DMS79 treated with DMSO at 0.1 percent for 48 hours (cell line): Measurements from ENCODE around the gene CTNNB1.

Experiments
- DNase-seq: peaks from one replicate; lab custom pipeline; 2025; lab: John Stamatoyannopoulos, UW

The CTNNB1 gene

GRCh38 chr3:41219424-41219823 is 20.1 kb downstream of the CTNNB1 start:
- no peak for DNase-seq

DNA sequence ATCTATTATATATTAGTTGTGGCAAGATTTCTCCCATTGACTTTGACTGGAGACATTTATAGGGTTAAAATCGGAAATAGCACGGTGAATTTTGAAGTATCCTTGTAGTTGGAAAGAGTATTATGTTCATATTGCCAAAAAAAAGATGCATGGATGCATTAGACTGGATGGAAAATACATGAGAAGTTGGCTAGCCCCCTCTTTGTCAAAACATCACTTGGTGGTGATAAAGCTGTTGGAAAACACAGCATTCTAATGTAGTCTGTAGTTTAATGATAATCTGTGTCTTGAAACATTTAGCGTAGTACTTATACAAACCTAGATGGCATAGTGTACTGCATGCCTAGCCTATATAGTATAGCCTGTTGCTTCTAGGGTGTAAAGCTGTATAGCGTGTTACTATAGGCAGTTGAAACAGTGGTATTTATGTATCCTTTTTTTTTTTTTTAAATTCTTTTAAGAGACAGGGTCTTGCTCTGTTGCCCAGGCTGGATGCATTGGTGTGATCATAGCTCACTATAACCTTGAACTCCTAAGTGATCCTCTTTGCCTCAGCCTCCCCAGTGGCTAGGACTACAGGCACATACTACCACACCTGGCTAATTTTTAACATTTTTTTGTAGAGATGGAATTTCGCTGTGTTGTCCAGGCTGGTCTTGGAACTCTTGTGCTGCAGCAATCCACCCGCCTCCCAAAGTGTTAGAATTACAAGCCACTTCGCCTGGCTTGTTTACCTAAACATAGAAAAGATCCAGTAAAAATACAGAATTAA is 21.8 kb downstream of the CTNNB1 start:
- no peak for DNase-seq

DNA sequence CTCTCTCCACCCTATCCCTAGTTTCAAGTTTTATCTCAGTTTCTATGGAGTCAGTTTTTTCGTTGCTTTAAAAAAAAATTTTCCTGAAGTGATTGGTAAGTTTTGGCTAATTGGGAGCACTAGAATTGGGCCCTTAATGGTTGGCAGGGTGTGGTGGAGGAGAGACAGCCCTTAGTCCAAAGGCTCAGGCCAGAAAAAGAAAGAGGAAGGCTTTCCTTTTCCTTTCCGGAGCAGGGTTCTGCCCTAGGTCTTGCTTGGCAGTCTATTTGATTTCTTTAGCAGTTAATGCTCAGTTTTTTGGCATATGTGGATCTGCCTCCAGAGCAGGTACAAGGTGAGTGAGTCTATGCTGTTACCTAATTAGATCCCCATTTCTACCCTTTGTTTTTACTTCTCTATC is 22.7 kb downstream of the CTNNB1 start:
- DNase-seq = no peak

DNA sequence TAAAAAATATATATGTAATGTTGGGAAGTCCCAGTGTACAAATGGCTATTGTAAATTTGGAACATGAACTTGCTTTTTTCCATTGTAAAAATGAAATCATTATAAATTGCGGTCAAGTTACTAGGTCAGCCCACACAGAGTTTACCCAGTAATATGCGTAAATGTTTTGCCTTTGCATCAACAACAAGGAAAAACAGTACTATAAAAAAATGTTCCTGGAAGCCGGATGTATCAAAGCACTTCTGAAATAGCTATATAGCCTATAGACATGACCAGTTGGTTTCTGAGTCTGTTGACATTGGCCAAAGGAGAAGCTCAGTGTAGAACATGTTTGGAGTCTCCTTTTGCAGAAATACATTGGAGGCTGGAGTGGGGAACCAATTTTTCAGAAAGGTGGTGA is 23.2 kb downstream of the CTNNB1 start:
- DNase-seq = no peak

DNA sequence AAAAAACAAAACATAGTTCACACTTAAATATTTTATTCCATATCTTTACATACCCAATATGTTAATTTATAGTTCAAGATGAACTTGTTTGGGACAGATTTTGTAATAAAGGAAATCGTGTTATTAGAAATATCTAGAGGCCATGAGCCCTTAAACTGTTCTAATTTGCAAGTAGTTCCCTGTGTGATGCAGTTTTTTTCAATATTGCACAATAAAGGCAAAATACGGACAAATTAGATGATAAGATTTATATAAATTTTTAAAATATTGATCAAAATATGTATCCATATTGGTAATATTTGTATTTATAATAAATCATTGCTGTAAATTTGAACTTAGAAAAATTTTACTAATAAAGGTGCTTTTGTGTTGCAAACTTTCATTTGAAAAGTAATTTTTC is 23.8 kb downstream of the CTNNB1 start:
- no peak for DNase-seq

- no peak for DNase-seq
These were observed 24.4 kb downstream of the CTNNB1 start for GRCh38 chr3:41223691-41224090.

GRCh38 chr3:41224120-41224806 is 25.0 kb downstream of the CTNNB1 start:
- no peak for DNase-seq

DNA sequence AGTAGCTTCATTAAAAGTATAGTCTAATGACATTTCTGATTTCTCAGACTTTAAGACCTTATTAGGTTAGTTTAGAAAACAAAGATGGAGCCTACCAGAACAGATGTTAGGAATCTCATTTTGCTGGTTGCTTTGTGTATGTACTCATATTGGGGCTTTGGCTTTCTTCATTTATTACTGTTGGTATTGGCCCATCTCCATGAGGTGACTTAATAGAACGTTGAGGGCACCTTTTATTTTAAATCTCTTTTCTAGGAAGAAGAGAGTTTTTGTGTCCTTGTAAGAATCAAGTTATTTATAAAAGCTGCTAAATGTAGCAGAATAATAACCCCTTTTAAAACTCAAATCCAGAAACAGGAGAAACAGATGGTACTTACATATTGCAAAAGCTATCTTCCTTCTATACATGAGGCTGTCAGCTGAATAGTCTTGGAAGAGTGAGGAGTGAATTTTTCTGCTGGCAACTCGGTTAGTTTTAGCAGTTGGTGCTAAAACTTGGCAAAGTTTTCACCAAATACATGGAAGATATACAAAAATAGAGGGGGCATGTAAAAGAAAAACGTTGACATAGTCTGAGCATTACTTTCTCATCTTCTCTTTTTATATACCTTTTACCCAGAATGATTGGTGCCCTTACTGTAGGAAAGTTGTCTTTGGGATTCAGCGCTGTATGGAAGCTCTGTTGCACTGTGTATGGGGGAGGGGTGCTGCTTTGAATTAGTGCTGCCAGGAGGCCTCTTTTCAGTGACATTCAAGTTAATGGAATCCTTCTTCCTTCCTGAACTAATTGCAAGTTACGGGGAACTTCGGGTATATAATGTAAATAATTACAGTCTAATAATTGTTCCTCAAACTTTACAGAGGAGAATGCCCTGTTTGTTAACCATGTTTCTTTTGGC is 35.8 kb downstream of the CTNNB1 start:
- DNase-seq = no peak

DNA sequence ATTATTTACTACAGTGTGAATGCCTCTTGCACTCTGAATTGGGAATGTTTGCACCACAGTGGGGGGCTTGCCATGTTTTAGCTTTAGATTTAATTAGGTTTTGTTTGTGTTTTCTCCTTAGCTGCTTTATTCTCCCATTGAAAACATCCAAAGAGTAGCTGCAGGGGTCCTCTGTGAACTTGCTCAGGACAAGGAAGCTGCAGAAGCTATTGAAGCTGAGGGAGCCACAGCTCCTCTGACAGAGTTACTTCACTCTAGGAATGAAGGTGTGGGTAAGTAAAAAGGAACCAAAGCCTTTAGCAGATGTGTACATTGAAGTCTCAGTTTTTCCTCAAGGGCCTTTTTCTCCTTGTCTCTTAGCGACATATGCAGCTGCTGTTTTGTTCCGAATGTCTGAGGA is 36.9 kb downstream of the CTNNB1 start:
- no peak for DNase-seq

DNA sequence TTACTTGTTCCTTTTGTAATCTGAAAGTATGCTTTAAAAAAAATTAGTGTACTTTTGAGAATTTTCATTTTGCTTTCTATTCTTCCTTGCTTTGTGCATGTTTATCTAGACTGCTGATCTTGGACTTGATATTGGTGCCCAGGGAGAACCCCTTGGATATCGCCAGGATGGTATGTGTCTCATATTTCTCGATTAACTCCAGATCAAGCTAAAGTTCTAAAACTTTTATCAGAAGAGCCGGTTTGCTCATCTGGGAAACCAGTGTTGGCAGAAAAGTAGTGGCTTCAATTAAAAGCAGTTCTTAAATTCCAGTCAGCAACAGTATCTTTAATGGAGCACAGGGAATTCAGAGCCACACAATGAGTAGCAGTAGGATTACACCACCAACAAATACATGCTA is 38.6 kb downstream of the CTNNB1 start:
- no peak for DNase-seq

DNA sequence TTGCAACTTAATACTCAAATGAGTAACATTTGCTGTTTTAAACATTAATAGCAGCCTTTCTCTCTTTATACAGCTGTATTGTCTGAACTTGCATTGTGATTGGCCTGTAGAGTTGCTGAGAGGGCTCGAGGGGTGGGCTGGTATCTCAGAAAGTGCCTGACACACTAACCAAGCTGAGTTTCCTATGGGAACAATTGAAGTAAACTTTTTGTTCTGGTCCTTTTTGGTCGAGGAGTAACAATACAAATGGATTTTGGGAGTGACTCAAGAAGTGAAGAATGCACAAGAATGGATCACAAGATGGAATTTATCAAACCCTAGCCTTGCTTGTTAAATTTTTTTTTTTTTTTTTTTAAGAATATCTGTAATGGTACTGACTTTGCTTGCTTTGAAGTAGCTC is 40.3 kb downstream of the CTNNB1 start:
- DNase-seq = no peak

DNA sequence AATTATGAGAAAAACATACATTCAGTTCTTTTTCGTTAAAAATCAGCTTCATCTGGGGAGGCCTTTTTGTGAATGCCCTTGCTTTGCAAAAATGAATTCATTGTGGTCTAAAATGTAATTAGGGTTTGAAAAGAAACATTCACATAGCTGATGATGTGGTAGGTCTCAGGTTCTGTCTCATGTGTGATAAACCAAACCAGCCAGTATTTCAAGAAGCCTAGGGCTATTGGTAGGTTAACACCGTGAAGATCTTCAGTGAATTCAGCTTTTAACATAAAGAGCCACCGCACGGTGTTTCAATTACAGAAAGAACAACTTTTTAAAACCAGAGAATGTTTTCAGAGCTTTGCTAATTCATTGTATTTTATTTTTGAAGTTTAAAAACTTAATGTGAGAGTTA is 41.9 kb downstream of the CTNNB1 start:
- DNase-seq = no peak

DNA sequence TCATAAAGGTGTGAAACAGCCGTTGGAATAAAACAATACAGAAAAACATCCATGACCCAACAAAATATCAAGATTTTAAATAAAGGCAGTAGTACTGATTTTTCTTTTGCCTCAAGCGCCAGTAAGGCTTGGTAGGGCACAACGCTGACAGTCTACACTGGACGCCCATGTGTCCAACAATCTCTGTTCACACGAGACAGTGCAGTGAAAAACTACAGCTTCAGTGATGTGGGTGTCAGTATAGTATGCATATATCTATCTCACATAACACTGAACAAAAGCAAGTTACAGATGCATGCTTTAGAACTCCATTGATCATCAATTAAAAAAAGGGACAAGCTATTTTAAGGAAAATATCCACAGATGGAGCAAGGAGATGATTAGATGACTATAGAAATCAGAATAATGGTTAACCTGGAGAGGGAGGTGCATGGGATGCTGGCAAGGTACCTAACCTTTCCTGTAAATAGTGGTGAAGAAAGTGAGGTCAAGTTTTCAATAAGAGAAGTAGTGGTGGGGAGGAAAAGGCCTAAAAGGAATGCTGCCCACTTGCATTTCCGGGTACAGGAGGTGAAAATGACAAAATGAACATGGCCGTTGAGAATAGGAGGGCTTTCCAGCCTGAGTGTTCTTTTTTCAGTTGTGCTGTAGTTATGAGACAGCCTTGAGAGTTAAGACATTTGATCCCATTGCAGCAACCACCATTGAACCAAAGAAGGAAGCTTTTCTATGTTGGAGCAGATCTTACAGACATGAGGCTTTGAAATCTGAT is 42.7 kb downstream of the CTNNB1 start:
- no peak for DNase-seq

DNA sequence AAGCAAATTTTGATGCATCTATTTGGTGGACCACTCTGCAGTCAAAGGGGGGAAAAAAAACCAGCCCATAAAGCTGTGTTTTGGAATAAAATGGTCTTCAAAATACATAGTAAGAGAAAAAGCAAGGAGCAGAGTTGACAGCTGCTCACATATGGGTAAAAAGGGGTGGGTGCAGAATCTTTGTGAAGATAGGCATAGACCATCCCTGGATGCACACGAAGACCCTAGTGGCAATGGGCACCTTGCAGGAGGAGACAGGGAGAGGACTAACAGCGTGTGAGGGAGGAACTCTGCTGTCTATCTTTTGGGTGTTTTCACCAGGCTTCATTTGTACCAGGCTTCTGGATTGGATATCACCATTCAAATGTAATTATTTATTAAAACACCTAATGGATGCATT is 43.9 kb downstream of the CTNNB1 start:
- DNase-seq = no peak

DNA sequence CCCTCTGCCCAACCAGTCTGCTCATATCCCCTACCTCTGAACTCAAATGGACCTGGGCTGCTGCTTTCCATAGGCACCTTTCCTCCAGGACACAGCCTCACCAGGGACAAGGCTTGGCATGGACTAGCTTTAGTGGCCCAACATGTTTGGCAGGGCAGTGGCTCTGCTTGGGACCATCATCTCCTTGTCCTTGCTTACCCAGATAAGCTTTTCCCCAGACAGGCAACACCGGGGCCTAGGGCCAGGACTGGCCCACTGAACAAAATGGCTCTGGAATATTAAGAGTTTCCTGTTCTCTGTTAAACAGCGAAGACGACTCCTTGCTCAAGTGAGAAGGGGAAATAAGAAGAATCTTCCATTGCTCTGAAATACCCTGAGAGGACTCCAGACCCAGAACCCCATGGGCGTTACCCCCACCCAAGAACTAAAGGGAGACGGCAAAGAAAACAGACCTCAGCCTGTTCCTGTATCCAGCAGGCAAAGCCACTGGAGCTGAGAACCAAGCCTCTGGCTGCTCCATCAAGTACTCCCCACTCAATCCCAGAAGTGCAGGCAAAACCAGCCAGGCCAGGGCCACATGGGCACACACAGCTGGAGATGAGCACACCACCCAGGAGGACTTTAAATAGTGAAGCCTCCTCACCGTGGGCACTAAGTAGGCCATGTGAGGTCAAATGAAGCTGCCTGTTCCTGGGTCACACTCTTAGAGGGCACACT is 45.5 kb downstream of the CTNNB1 start:
- DNase-seq = no peak

DNA sequence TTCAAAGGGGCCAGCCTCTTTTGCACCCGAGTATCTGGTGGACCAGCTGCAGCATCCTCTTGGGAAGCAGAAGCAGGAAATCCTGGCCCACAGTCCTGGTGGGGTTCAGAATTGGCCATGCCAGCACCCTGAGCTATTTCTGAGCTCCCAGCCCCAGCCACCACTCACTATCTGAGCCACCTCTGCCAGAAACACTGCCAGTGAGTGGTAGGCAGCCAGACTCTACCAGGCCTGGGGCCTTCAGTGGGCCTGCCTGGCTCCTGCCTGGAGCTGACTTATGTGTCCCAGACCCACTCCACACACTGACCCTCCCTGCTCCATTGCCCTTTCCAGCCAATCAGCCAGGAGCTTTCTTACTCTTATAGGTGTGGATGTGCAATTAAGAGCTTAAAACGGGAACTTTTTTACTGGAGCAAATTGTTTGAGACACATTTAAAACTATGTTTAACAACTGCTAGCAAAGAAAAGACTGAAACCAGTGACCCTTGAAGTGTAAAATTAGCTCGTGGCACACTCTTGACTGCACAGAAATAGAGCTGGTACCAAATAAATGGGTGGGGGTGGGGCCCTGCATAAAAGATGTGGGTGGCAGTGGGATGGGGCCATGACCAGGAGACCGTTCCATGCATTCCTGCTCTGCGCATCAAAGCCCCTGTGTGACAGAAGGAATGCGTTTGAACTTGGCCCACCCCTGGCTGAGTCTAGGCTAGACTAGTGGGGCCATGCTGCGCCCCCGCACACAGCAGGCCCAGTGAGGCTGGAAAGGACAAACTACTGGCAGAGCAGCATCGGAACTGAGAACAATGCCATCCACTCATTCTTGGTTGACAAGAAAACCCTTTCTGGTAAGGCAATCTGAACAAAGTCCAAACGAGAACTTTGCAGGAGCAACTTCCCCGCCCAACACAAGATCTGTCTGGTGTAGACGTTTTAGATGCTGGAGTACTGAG is 48.0 kb downstream of the CTNNB1 start:
- no peak for DNase-seq

GRCh38 chr3:41248525-41248924 is 49.2 kb downstream of the CTNNB1 start:
- DNase-seq = no peak

GRCh38 chr3:41249318-41249717 is 50.0 kb downstream of the CTNNB1 start:
- DNase-seq = no peak

DNA sequence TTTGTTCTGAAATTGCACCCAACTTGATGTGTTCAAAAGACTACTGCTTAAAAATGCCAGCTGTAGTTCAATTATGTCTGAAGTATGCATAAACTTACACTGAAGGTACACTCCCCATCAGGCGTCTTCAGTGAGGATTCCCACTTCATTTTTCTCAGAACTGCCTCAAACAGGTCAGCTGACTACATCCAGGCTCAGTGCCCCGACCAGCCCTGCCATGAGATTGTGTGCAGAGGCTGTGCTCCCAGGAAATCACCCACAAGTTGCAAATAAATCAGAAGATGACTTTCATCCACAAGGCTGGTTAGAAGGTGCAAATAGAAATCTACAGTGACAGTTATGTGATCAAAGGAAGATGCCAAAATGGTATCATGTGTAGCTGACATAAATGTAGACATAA is 51.5 kb downstream of the CTNNB1 start:
- no peak for DNase-seq

GRCh38 chr3:41251593-41251992 is 52.3 kb downstream of the CTNNB1 start:
- DNase-seq = no peak
